Right lobe of liver (tissue), 6 donors: Measurements from ENCODE around the gene BCDIN3D. TPM values are rescaled to one million over a fixed set of nuclear protein-coding genes. Genes with fewer than 3 reads are reported as not detected.

Source experiments
- ATAC-seq, 4 donors: fragments of 200-7000 bp; cut with Tn5 transposase; one replicate each; pipeline ENCODE4 v1.9.1; 2020; ENCODE audit warnings: mild to moderate bottlenecking in 4 of 4, moderate library complexity in 4 of 4
- DNase-seq, 3 donors: peaks; one replicate each; pipeline ENCODE4 v3.0.0-alpha.2; 2020
- H3K27ac ChIP-seq, 3 donors: fragments of 200-600 bp; one replicate each; pipeline ENCODE4 v1.8.0; 2022
- H3K27me3 ChIP-seq, 2 donors: fragments of 200-600 bp; one replicate each; pipeline ENCODE4 v1.8.0; 2022
- H3K36me3 ChIP-seq, 4 donors: fragments of 200-600 bp; sonication (generic) in 1 of 4; one replicate each; pipeline versions ENCODE4 v1.5.1 to v1.8.0; 2017 to 2022; ENCODE audit warnings: control low read depth in 1 of 4
- H3K4me1 ChIP-seq, 4 donors: fragments of 200-600 bp; sonication (generic) in 1 of 4; one replicate each; pipeline versions ENCODE4 v1.5.1 to v1.8.0; 2017 to 2022; ENCODE audit warnings: control low read depth in 1 of 4
- H3K4me3 ChIP-seq, 3 donors: fragments of 200-600 bp; one replicate each; pipeline ENCODE4 v1.8.0; 2022
- H3K9me3 ChIP-seq, 4 donors: fragments of 200-600 bp; sonication (generic) in 1 of 4; one replicate each; pipeline versions ENCODE4 v1.5.1 to v1.8.0; 2017 to 2022; ENCODE audit warnings: control low read depth in 1 of 4
- CTCF ChIP-seq, 4 donors: fragments of 200-600 bp in 3 of 4; fragments of 450-650 bp in 1 of 4; IDR thresholded peaks; one replicate each; pipeline versions ENCODE4 v1.5.1 to v1.8.0; 2016 to 2022; ENCODE audit warnings: antibody characterized with exemption in 4 of 4, mild to moderate bottlenecking in 2 of 4
- POLR2A ChIP-seq: fragments of 450-650 bp; IDR thresholded peaks from one replicate; pipeline ENCODE4 v1.6.1; 2017; ENCODE audit warnings: antibody characterized with exemption, mild to moderate bottlenecking
- WGBS: methylation state at CpG from one replicate; pipeline ENCODE4 v1.1.6; 2018; ENCODE audit warnings: low coverage, low lambda C conversion rate; ENCODE audit not compliant: insufficient coverage; ENCODE audit errors: missing lambda C conversion rate; 5-methylcytosine and 5-hydroxymethylcytosine counted together
- intact Hi-C, 2 donors: fragments of 100-400 bp; cut with DNase I; formaldehyde crosslinking; loops; one replicate each; pipeline versions ENCODE4 v1.11.2 to v1.14.1; 2022
- total RNA-seq, 6 experiments: library from RNA; depleted of rRNA in 2 of 6; stranded (reverse); fragments of >200 nt in 2 of 6; fragmentation: NEBNext Ultra II Directional in 3 of 6; extraction: Animal tissue kit (Norgen Biotek cat#: 25700) in 3 of 6; gene quantifications; one replicate each; pipeline versions ENCODE4 v1.1.0 to v1.2.4, GENCODE V29; 2016 to 2023
- donor health status: DM: no; HTN: yes; CAD: no.
- donor health status: DM: no; HTN: no; CAD: no.
- donor health status: DM: no; HTN: no; CAD: no.
- donor health status: DM: no; HTN: yes; CAD: no.
- donor health status: DM: no; HTN: yes; CAD: no.

BCDIN3D gene
- total RNA-seq, 6 experiments from 2014 or later = 1.6 to 3.6 (median 2.6) TPM

GRCh38 chr12:49887091-49887490 lies 44.2 kb upstream of the BCDIN3D start:
- ATAC-seq (no peak), DNase-seq (no peak)
- 48% methylated on average over 7 of the region's 9 CpGs for WGBS
- no peak overlapping the region for H3K27ac ChIP-seq
- no peaks in the 10 kb centered on the region for H3K9me3 ChIP-seq
- H3K4me1 ChIP-seq = no peaks in the 10 kb centered on the region
- intact Hi-C loops = no loop called here
- no peaks in the 10 kb centered on the region for H3K36me3 ChIP-seq
- TF ChIP-seq CTCF (IDR thresholded peaks at IDR 0.05) (no peak), POLR2A (no peak)
- no peak overlapping the region for H3K4me3 ChIP-seq
- H3K27me3 ChIP-seq = no peaks in the 10 kb centered on the region

- DNase-seq (peak in 1 of 3 donors; percentile 33), ATAC-seq (no peak)
- Histone ChIP-seq H3K9me3 (no peaks in the 10 kb centered on the region), H3K36me3 (no peaks in the 10 kb centered on the region), H3K4me3 (no peak overlapping the region), H3K4me1 (no peaks in the 10 kb centered on the region), H3K27ac (no peak overlapping the region), H3K27me3 (no peaks in the 10 kb centered on the region)
- WGBS = 27% methylated on average over 12 of the region's 16 CpGs
- intact Hi-C loops = no loop called here
- TF ChIP-seq POLR2A (no peak), CTCF (IDR thresholded peaks at IDR 0.05) (no peak)
These were observed 43.0 kb upstream of the BCDIN3D start for GRCh38 chr12:49885663-49886461.

- Histone ChIP-seq H3K36me3 (no peaks in the 10 kb centered on the region), H3K9me3 (no peaks in the 10 kb centered on the region), H3K4me1 (no peaks in the 10 kb centered on the region), H3K27me3 (no peaks in the 10 kb centered on the region), H3K27ac (no peak overlapping the region), H3K4me3 (no peak overlapping the region)
- intact Hi-C loops = no loop called here
- DNase-seq = peak in 1 of 3 donors; percentile 35
- 23% methylated on average over 3 of the region's 6 CpGs for WGBS
- TF ChIP-seq POLR2A = no peak
- TF ChIP-seq CTCF (IDR thresholded peaks at IDR 0.05) = no peak
- ATAC-seq = no peak
These were observed 42.2 kb upstream of the BCDIN3D start for GRCh38 chr12:49885118-49885517.

GRCh38 chr12:49882851-49883464 lies 40.1 kb upstream of the BCDIN3D start:
- no peak overlapping the region for H3K4me3 ChIP-seq
- TF ChIP-seq CTCF (IDR thresholded peaks at IDR 0.05) (no peak), POLR2A (no peak)
- DNase-seq (peak in 1 of 3 donors; percentile 17), ATAC-seq (no peak)
- no peaks in the 10 kb centered on the region for H3K36me3 ChIP-seq
- H3K27ac ChIP-seq = no peak overlapping the region
- H3K9me3 ChIP-seq = no peaks in the 10 kb centered on the region
- no peaks in the 10 kb centered on the region for H3K4me1 ChIP-seq
- H3K27me3 ChIP-seq = no peaks in the 10 kb centered on the region
- intact Hi-C loops = no loop called here
- WGBS = 45% methylated on average over 5 of the region's 9 CpGs
